Left colon (tissue), 2 donors: Measurements from ENCODE around the gene PRDM2. TPM values are rescaled to one million over a fixed set of nuclear protein-coding genes. Genes with fewer than 3 reads are reported as not detected.

ENCODE experiments used
- ATAC-seq: fragments of 200-7000 bp; cut with Tn5 transposase; one replicate; pipeline ENCODE4 v1.9.1; 2020; ENCODE audit warnings: mild to moderate bottlenecking, moderate library complexity
- DNase-seq, 2 donors: peaks; one replicate each; pipeline ENCODE4 v3.0.0-alpha.2; 2020
- intact Hi-C, 2 donors: fragments of 100-400 bp; cut with DNase I in 1 of 2; cut with micrococcal nuclease in 1 of 2; formaldehyde crosslinking; loops; one replicate each; pipeline versions ENCODE4 v1.11.2 to v1.14.0; 2022; cut with DNase I, micrococcal nuclease
- total RNA-seq, 2 donors: library from RNA; stranded (reverse); fragmentation: NEBNext Ultra II Directional; extraction: Animal tissue kit (Norgen Biotek cat#: 25700); gene quantifications; one replicate each; pipeline ENCODE4 v1.2.1, GENCODE V29; 2021
- donor health status: DM: no; HTN: no; CAD: no.
- donor health status: DM: yes; HTN: yes; CAD: no.

The PRDM2 gene
- total RNA-seq, 2 donors from 2014 or later, result 33.3 to 33.8 TPM

GRCh38 chr1:13756557-13757315, 56.7 kb downstream of the PRDM2 start:
- no peak for ATAC-seq
- intact Hi-C loops, result no loop called here
- DNase-seq, result no peak

GRCh38 chr1:13757693-13758092, 57.7 kb downstream of the PRDM2 start:
- ATAC-seq, result no peak
- intact Hi-C loops, result no loop called here
- no peak for DNase-seq

- intact Hi-C loops, result no loop called here
- ATAC-seq (peak; percentile 60), DNase-seq (no peak)
Observed at GRCh38 chr1:13759072-13759471, 59.1 kb downstream of the PRDM2 start.

GRCh38 chr1:13760340-13760739, 60.4 kb downstream of the PRDM2 start:
- intact Hi-C loops, result no loop called here
- DNase-seq (no peak), ATAC-seq (no peak)

- DNase-seq, result no peak
- intact Hi-C loops, result no loop called here
- no peak for ATAC-seq
Observed at GRCh38 chr1:13760921-13761320, 60.9 kb downstream of the PRDM2 start.

GRCh38 chr1:13761883-13762282, 61.9 kb downstream of the PRDM2 start:
- DNase-seq, result no peak
- intact Hi-C loops, result no loop called here
- no peak for ATAC-seq

GRCh38 chr1:13762642-13763041, 62.7 kb downstream of the PRDM2 start:
- DNase-seq (no peak), ATAC-seq (no peak)
- intact Hi-C loops, result no loop called here

- intact Hi-C loops, result no loop called here
- DNase-seq (no peak), ATAC-seq (no peak)
Observed at GRCh38 chr1:13763222-13763621, 63.2 kb downstream of the PRDM2 start.

GRCh38 chr1:13763991-13764390, 64.0 kb downstream of the PRDM2 start:
- DNase-seq (no peak), ATAC-seq (no peak)
- intact Hi-C loops, result no loop called here

GRCh38 chr1:13764588-13765332, 64.8 kb downstream of the PRDM2 start:
- intact Hi-C loops, result no loop called here
- ATAC-seq (no peak), DNase-seq (no peak)

- DNase-seq, result no peak
- ATAC-seq, result no peak
- intact Hi-C loops, result no loop called here
Observed at GRCh38 chr1:13766592-13767564, 66.9 kb downstream of the PRDM2 start.

- no peak for ATAC-seq
- intact Hi-C loops, result no loop called here
- no peak for DNase-seq
Observed at GRCh38 chr1:13769212-13769611, 69.2 kb downstream of the PRDM2 start.

GRCh38 chr1:13769830-13770229, 69.8 kb downstream of the PRDM2 start:
- ATAC-seq (no peak), DNase-seq (no peak)
- intact Hi-C loops, result no loop called here

GRCh38 chr1:13770743-13771142, 70.8 kb downstream of the PRDM2 start:
- ATAC-seq (no peak), DNase-seq (no peak)
- intact Hi-C loops, result no loop called here

GRCh38 chr1:13771745-13772144, 71.8 kb downstream of the PRDM2 start:
- intact Hi-C loops, result no loop called here
- DNase-seq (no peak), ATAC-seq (no peak)

- intact Hi-C loops, result no loop called here
- DNase-seq (no peak), ATAC-seq (no peak)
Observed at GRCh38 chr1:13772271-13772670, 72.3 kb downstream of the PRDM2 start.

GRCh38 chr1:13774121-13774520, 74.1 kb downstream of the PRDM2 start:
- ATAC-seq (no peak), DNase-seq (no peak)
- intact Hi-C loops, result no loop called here

GRCh38 chr1:13775459-13775858, 75.5 kb downstream of the PRDM2 start:
- no peak for ATAC-seq
- intact Hi-C loops, result no loop called here
- no peak for DNase-seq

GRCh38 chr1:13775916-13776315, 75.9 kb downstream of the PRDM2 start:
- intact Hi-C loops, result no loop called here
- DNase-seq, result no peak
- ATAC-seq, result no peak
